22Rv1 (cell line): ENCODE results near the gene SUMO2.

Source experiments
- CTCF ChIP-seq: fragments of 450-650 bp; IDR thresholded peaks from 2 replicates; pipeline ENCODE4 v1.5.1; 2017; ENCODE audit warnings: mild to moderate bottlenecking
- ZFX ChIP-seq: fragments of 450-650 bp; IDR thresholded peaks from 2 replicates; pipeline ENCODE4 v1.6.1; 2017; ENCODE audit warnings: antibody characterized with exemption, borderline replicate concordance

- no peak for TF ChIP-seq CTCF
- TF ChIP-seq ZFX = no peak
Measured at GRCh38 chr17:75168998-75169397, 13.8 kb downstream of the SUMO2 start.
